ENCODE measurements around the gene LRRC28.

The LRRC28 gene

GRCh38 chr15:99430881-99431401 lies 179.7 kb downstream of the LRRC28 start:
- in situ Hi-C loops (cut with HindIII; ENCODE audit: low sequenced_read_pairs): no loop called here
- H3K4me3 ChIP-seq (ENCODE audit: low read depth, low read length): no peak overlapping the region
- TF ChIP-seq, protein P1, sequence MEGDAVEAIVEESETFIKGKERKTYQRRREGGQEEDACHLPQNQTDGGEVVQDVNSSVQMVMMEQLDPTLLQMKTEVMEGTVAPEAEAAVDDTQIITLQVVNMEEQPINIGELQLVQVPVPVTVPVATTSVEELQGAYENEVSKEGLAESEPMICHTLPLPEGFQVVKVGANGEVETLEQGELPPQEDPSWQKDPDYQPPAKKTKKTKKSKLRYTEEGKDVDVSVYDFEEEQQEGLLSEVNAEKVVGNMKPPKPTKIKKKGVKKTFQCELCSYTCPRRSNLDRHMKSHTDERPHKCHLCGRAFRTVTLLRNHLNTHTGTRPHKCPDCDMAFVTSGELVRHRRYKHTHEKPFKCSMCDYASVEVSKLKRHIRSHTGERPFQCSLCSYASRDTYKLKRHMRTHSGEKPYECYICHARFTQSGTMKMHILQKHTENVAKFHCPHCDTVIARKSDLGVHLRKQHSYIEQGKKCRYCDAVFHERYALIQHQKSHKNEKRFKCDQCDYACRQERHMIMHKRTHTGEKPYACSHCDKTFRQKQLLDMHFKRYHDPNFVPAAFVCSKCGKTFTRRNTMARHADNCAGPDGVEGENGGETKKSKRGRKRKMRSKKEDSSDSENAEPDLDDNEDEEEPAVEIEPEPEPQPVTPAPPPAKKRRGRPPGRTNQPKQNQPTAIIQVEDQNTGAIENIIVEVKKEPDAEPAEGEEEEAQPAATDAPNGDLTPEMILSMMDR (IDR thresholded peaks at IDR 0.05; ENCODE audit: low read depth, low read length, missing control alignments): no peak
- DNase-seq (ENCODE audit: low read depth): no peak

GRCh38 chr15:99431661-99432091 lies 180.4 kb downstream of the LRRC28 start:
- TF ChIP-seq, protein P1 (IDR thresholded peaks at IDR 0.05; ENCODE audit: low read depth, low read length, missing control alignments): no peak
- no peak overlapping the region for H3K4me3 ChIP-seq (ENCODE audit: low read depth, low read length)
- no peak for DNase-seq (ENCODE audit: low read depth)
- in situ Hi-C loops (cut with HindIII; ENCODE audit: low sequenced_read_pairs): no loop called here

- no peak overlapping the region for H3K4me3 ChIP-seq (ENCODE audit: low read depth, low read length)
- in situ Hi-C loops (cut with HindIII; ENCODE audit: low sequenced_read_pairs): no loop called here
- DNase-seq (ENCODE audit: low read depth): no peak
- TF ChIP-seq, protein P1 (IDR thresholded peaks at IDR 0.05; ENCODE audit: low read depth, low read length, missing control alignments): no peak
These were observed 181.2 kb downstream of the LRRC28 start for GRCh38 chr15:99432271-99433025.

DNA sequence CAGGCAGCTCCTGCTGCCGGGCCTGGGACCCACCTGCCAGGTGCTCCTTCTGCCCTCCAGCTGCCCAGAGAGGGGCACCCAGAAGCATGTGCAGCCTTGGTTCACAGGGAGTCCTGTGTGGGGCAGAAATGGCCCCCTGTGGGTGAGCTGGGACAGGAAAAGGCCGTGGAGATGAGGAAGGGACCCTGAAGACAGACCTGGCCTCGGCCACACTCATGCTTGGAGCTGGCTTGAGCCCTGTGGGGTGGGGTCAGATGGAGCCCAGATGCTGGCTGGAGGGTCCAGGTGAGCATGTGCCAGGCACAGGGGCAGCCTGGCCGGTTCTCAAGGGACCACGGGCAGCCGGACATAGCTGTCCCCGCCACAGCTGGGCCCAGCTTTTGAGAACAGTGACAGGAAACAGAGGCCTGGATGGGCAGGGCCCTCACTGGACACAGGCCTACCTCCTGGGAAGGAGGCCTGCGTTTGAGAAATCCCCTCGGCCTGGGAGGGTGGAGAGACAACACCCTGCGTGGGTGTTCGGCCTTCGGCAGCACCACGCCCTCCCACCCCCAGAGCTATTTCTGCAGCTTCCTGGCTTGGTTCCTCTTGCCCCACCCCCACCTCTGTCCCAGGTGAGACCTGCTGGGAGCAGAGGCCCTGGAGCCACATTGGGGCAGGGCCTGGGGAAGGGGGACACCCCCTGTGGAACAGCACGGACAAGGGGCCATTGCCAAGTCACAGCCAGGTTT lies 181.9 kb downstream of the LRRC28 start:
- no peak overlapping the region for H3K4me3 ChIP-seq (ENCODE audit: low read depth, low read length)
- in situ Hi-C loops (cut with HindIII; ENCODE audit: low sequenced_read_pairs): no loop called here
- no peak for DNase-seq (ENCODE audit: low read depth)
- TF ChIP-seq, protein P1 (IDR thresholded peaks at IDR 0.05; ENCODE audit: low read depth, low read length, missing control alignments): no peak

GRCh38 chr15:99433757-99434450 lies 182.6 kb downstream of the LRRC28 start:
- in situ Hi-C loops (cut with HindIII; ENCODE audit: low sequenced_read_pairs): no loop called here
- no peak for DNase-seq (ENCODE audit: low read depth)
- TF ChIP-seq, protein P1 (IDR thresholded peaks at IDR 0.05; ENCODE audit: low read depth, low read length, missing control alignments): no peak
- H3K4me3 ChIP-seq (ENCODE audit: low read depth, low read length): no peak overlapping the region

GRCh38 chr15:99434506-99435112 lies 183.3 kb downstream of the LRRC28 start:
- TF ChIP-seq, protein P1 (IDR thresholded peaks at IDR 0.05; ENCODE audit: low read depth, low read length, missing control alignments): no peak
- in situ Hi-C loops (cut with HindIII; ENCODE audit: low sequenced_read_pairs): no loop called here
- no peak for DNase-seq (ENCODE audit: low read depth)
- no peak overlapping the region for H3K4me3 ChIP-seq (ENCODE audit: low read depth, low read length)

Data from astrocyte of the cerebellum (primary cell).